H1 (cell line): ENCODE measurements around the gene PRKAA2. TPM values are rescaled to one million over a fixed set of nuclear protein-coding genes. Genes with fewer than 3 reads are reported as not detected.

Source experiments
- CTCF ChIA-PET: fragments of 300-600 bp; sonication (Branson Sonifier 250); formaldehyde crosslinking; loops from one replicate; lab custom pipeline; 2021; ENCODE audit not compliant: partially characterized antibody; lab: Charles Lee
- POLR2A ChIA-PET: fragments of 300-600 bp; sonication (Branson Sonifier 250); formaldehyde crosslinking; loops from one replicate; lab custom pipeline; 2021; ENCODE audit warnings: inconsistent platforms; ENCODE audit not compliant: partially characterized antibody; lab: Charles Lee
- DNase-seq, 2 experiments: peaks; one replicate each; pipeline versions ENCODE4 v3.0.0 to v3.0.0-alpha.2; 2010 to 2022; ENCODE audit warnings: low spot score in 2 of 2, low read depth in 1 of 2, mixed read lengths in 1 of 2
- FAIRE-seq: peaks from 2 replicates; lab custom pipeline; 2011; peaks lifted over from hg19 to GRCh38; lab: Jason Lieb, UNC
- H2AFZ ChIP-seq: 2 replicates; pipeline ENCODE4 v1.8.1; 2012; ENCODE audit warnings: low read length, inconsistent platforms
- H2AK5ac ChIP-seq: 2 replicates; pipeline ENCODE4 v1.6.1; 2013; ENCODE audit warnings: low read depth, low read length
- H2BK120ac ChIP-seq: replicated peaks from 2 replicates; pipeline ENCODE3; 2013; ENCODE audit warnings: low read depth, low read length, inconsistent platforms
- H2BK12ac ChIP-seq: 2 replicates; pipeline ENCODE4 v1.6.1; 2013; ENCODE audit warnings: low read depth, low read length
- H2BK15ac ChIP-seq: 2 replicates; pipeline ENCODE4 v1.6.1; 2013; ENCODE audit warnings: low read length
- H2BK20ac ChIP-seq: 2 replicates; pipeline ENCODE4 v1.6.1; 2013; ENCODE audit warnings: low read length
- H2BK5ac ChIP-seq: 2 replicates; pipeline ENCODE4 v1.6.1; 2013; ENCODE audit warnings: low read depth, low read length
- H3K14ac ChIP-seq: 2 replicates; pipeline ENCODE4 v1.6.1; 2013; ENCODE audit warnings: inconsistent platforms; ENCODE audit not compliant: insufficient read length
- H3K18ac ChIP-seq: 2 replicates; pipeline ENCODE4 v1.6.1; 2013; ENCODE audit warnings: low read length; ENCODE audit errors: extremely low read depth
- H3K23ac ChIP-seq: 2 replicates; pipeline ENCODE4 v1.6.1; 2013; ENCODE audit warnings: inconsistent platforms; ENCODE audit not compliant: insufficient read length
- H3K23me2 ChIP-seq: 2 replicates; pipeline ENCODE4 v1.6.1; 2013; ENCODE audit warnings: low read depth, low read length
- H3K27ac ChIP-seq: 2 replicates; pipeline ENCODE4 v1.6.1; 2011; ENCODE audit warnings: low read depth, low read length, inconsistent platforms
- H3K27me3 ChIP-seq, 4 experiments: replicated peaks in 1 of 4; 1 replicate in 1 of 4; 2 replicates in 3 of 4; pipeline versions ENCODE4 v1.6.1 to v1.8.1; 2011 to 2013; ENCODE audit warnings: low read length in 3 of 4, mild to moderate bottlenecking in 3 of 4, inconsistent platforms in 2 of 4, mixed read lengths in 2 of 4, moderate library complexity in 1 of 4; ENCODE audit not compliant: control insufficient read depth in 3 of 4, insufficient read depth in 3 of 4; ENCODE audit errors: extremely low read depth in 1 of 4
- H3K36me3 ChIP-seq, 4 experiments: 2 replicates each; pipeline versions ENCODE4 v1.6.1 to v1.8.1; 2011 to 2013; ENCODE audit warnings: mild to moderate bottlenecking in 4 of 4, low read length in 3 of 4, moderate library complexity in 2 of 4, control low read depth in 1 of 4, inconsistent platforms in 1 of 4; ENCODE audit not compliant: insufficient read depth in 4 of 4, control insufficient read depth in 2 of 4
- H3K4ac ChIP-seq: replicated peaks from 2 replicates; pipeline ENCODE3; 2013; ENCODE audit warnings: low read length, low read depth, mixed read lengths, inconsistent platforms; ENCODE audit not compliant: insufficient read length
- H3K4me1 ChIP-seq, 4 experiments: replicated peaks in 1 of 4; 1 replicate in 1 of 4; 2 replicates in 3 of 4; pipeline versions ENCODE4 v1.6.1 to v1.8.1; 2011 to 2013; ENCODE audit warnings: low read length in 3 of 4, inconsistent platforms in 2 of 4, mixed read lengths in 1 of 4; ENCODE audit not compliant: insufficient read depth in 4 of 4, control insufficient read depth in 3 of 4
- H3K4me2 ChIP-seq, 2 experiments: 2 replicates each; pipeline versions ENCODE4 v1.6.1 to v1.8.1; 2011 to 2013; ENCODE audit warnings: low read depth in 2 of 2, low read length in 2 of 2, control low read depth in 1 of 2, inconsistent platforms in 1 of 2, mild to moderate bottlenecking in 1 of 2; ENCODE audit not compliant: insufficient read depth in 1 of 2
- H3K4me3 ChIP-seq, 4 experiments: fragments of 200-600, 300-600 bp in 1 of 4; sonication (generic), shearing (Covaris generic), sonication (Bioruptor Twin) in 1 of 4; 2 replicates each; pipeline versions ENCODE4 v1.5.1 to v1.8.1; 2011 to 2016; ENCODE audit warnings: low read length in 4 of 4, low read depth in 3 of 4, control low read depth in 2 of 4, inconsistent platforms in 2 of 4, mild to moderate bottlenecking in 2 of 4, mixed read lengths in 1 of 4, moderate library complexity in 1 of 4; ENCODE audit not compliant: insufficient read depth in 2 of 4; ENCODE audit errors: extremely low read depth in 1 of 4
- H3K56ac ChIP-seq: replicated peaks from 2 replicates; pipeline ENCODE3; 2013; ENCODE audit warnings: low read depth, mild to moderate bottlenecking, mixed read lengths, low read length, inconsistent platforms; ENCODE audit not compliant: insufficient read length
- H3K79me1 ChIP-seq: 2 replicates; pipeline ENCODE4 v1.6.1; 2013; ENCODE audit warnings: low read depth, low read length, control low read depth
- H3K79me2 ChIP-seq, 2 experiments: 2 replicates each; pipeline versions ENCODE4 v1.6.1 to v1.8.1; 2012 to 2013; ENCODE audit warnings: low read length in 2 of 2, mild to moderate bottlenecking in 2 of 2, inconsistent platforms in 1 of 2; ENCODE audit not compliant: insufficient read depth in 2 of 2, control insufficient read depth in 1 of 2
- H3K9ac ChIP-seq, 4 experiments: replicated peaks in 1 of 4; 1 replicate in 1 of 4; 2 replicates in 3 of 4; pipeline versions ENCODE4 v1.6.1 to v1.8.1; 2011 to 2013; ENCODE audit warnings: low read depth in 3 of 4, low read length in 3 of 4, control low read depth in 2 of 4, mild to moderate bottlenecking in 2 of 4, moderate library complexity in 2 of 4, inconsistent platforms in 1 of 4; ENCODE audit errors: extremely low read depth in 1 of 4
- H3K9me3 ChIP-seq, 2 experiments: 2 replicates each; pipeline versions ENCODE4 v1.6.1 to v1.8.1; 2012 to 2013; ENCODE audit warnings: mild to moderate bottlenecking in 2 of 2, moderate library complexity in 2 of 2, control low read depth in 1 of 2, inconsistent platforms in 1 of 2, low read depth in 1 of 2, low read length in 1 of 2, mixed read lengths in 1 of 2; ENCODE audit not compliant: insufficient read depth in 2 of 2
- H4K20me1 ChIP-seq, 2 experiments: replicated peaks in 1 of 2; 2 replicates each; pipeline versions ENCODE3 to v1.8.1; 2011 to 2013; ENCODE audit warnings: inconsistent platforms in 2 of 2, low read length in 2 of 2, mild to moderate bottlenecking in 1 of 2; ENCODE audit not compliant: insufficient read depth in 2 of 2, control insufficient read depth in 1 of 2
- H4K5ac ChIP-seq: 2 replicates; pipeline ENCODE4 v1.6.1; 2013; ENCODE audit warnings: low read length, low read depth, mixed read lengths, inconsistent platforms; ENCODE audit not compliant: insufficient read length
- H4K8ac ChIP-seq: 2 replicates; pipeline ENCODE4 v1.8.0; 2013; ENCODE audit warnings: mild to moderate bottlenecking, moderate library complexity, low read length, inconsistent platforms; ENCODE audit not compliant: insufficient read depth; ENCODE audit errors: extremely low read depth
- H4K91ac ChIP-seq: replicated peaks from 2 replicates; pipeline ENCODE3; 2013; ENCODE audit warnings: low read length, mixed read lengths, inconsistent platforms; ENCODE audit not compliant: insufficient read length
- EGR1 ChIP-seq: IDR thresholded peaks from 2 replicates; pipeline ENCODE4 v1.6.1; 2011; ENCODE audit warnings: low read depth, low read length, borderline replicate concordance
- NRF1 ChIP-seq: IDR thresholded peaks from 2 replicates; pipeline ENCODE4 v1.6.1; 2011; ENCODE audit warnings: mild to moderate bottlenecking, low read depth, low read length, improper control_type of control experiment
- RXRA ChIP-seq: IDR thresholded peaks from 2 replicates; pipeline ENCODE4 v1.6.1; 2011; ENCODE audit warnings: low read depth, mild to moderate bottlenecking, low read length, moderate library complexity; ENCODE audit not compliant: insufficient read depth
- SIRT6 ChIP-seq: IDR thresholded peaks from one replicate; pipeline ENCODE4 v1.7.1; 2012; ENCODE audit warnings: low read length, inconsistent platforms
- SUZ12 ChIP-seq: fragments of 200-600 bp; sonication (generic); IDR thresholded peaks from 2 replicates; pipeline ENCODE4 v1.6.1; 2012; ENCODE audit warnings: mild to moderate bottlenecking, inconsistent platforms, low read length, moderate library complexity, mixed read lengths
- YY1 ChIP-seq: IDR thresholded peaks from 2 replicates; pipeline ENCODE4 v1.6.1; 2011; ENCODE audit warnings: low read depth, mild to moderate bottlenecking, low read length
- ZNF274 ChIP-seq: IDR thresholded peaks from 2 replicates; pipeline ENCODE4 v1.7.0; 2012; ENCODE audit warnings: low read length, borderline replicate concordance; ENCODE audit errors: extremely low read depth
- WGBS, 2 experiments: shearing (Covaris generic) in 1 of 2; methylation state at CpG; one replicate each; pipeline versions ENCODE4 v1.1.6 to v1.1.7; 2013 to 2015; ENCODE audit warnings: low lambda C conversion rate in 2 of 2, mixed read lengths in 2 of 2, inconsistent platforms in 1 of 2, low coverage in 1 of 2, missing lambda C conversion rate in 1 of 2; ENCODE audit not compliant: insufficient replicate concordance in 2 of 2, insufficient coverage in 1 of 2, insufficient read length in 1 of 2; ENCODE audit errors: extremely low coverage in 1 of 2, missing lambda C conversion rate in 1 of 2; 5-methylcytosine and 5-hydroxymethylcytosine counted together
- polyA plus RNA-seq, 7 experiments: library from polyadenylated mRNA; depleted of rRNA in 3 of 7; stranded (reverse) in 5 of 7; unstranded in 2 of 7; fragments of >200 nt in 5 of 7; fragments of 200-250 nt in 2 of 7; gene quantifications; 1 replicate in 5 of 7; 2 replicates in 1 of 7; 4 replicates in 1 of 7; pipeline versions ENCODE4 v1.2.1 to v1.2.3, GENCODE V29; 2011 to 2013; ENCODE audit warnings: missing spikeins in 2 of 7, mixed read lengths in 2 of 7
- total RNA-seq: library from RNA; stranded (reverse); fragmentation: NEBNext Ultra II Directional; extraction: Animal tissue kit (Norgen Biotek cat#: 25700); gene quantifications from 2 replicates; pipeline ENCODE4 v1.2.1, GENCODE V29; 2021

The PRKAA2 gene
- total and polyA plus RNA-seq, 2 of the 8 experiments (the other 6 are each of a cell fraction or from before 2014, with no cell fraction given), result 2.6 to 6.4 TPM

- 92% methylated on average over 4 of the region's 4 CpGs; no CpG with 5 or more reads in 1 of the 2 experiments for WGBS, 2 experiments
- Histone ChIP-seq H2BK120ac (no peak overlapping the region), H3K79me2 (no peaks in the 10 kb centered on the region), H3K56ac (no peak overlapping the region), H3K79me1 (no peaks in the 10 kb centered on the region), H3K4ac (no peak overlapping the region), H4K20me1 (no peaks in the 10 kb centered on the region), H2BK20ac (no peak overlapping the region), H3K27ac (no peak overlapping the region), H3K9me3 (peaks cover 0 to 3% of the 10 kb centered on the region in 2 experiments; a peak in 1 of 4 replicates), H4K8ac (no peak overlapping the region), H2BK12ac (no peak overlapping the region), H3K4me1 (no peaks in the 10 kb centered on the region), H3K4me2 (no peak overlapping the region), H3K18ac (no peak overlapping the region), H3K4me3 (no peak overlapping the region), H2BK5ac (no peak overlapping the region), H3K27me3 (no peaks in the 10 kb centered on the region), H2AK5ac (no peak overlapping the region), H2BK15ac (no peak overlapping the region), H3K9ac (no peak overlapping the region), H3K23ac (no peak overlapping the region), H3K23me2 (no peaks in the 10 kb centered on the region), H4K91ac (no peak overlapping the region), H4K5ac (no peak overlapping the region), H3K36me3 (peaks cover 0 to 14% (median 7%) of the 10 kb centered on the region in 4 experiments; a peak in 3 of 8 replicates), H2AFZ (no peak overlapping the region), H3K14ac (no peak overlapping the region)
- DNase-seq (no peak), FAIRE-seq (no peak)
- ChIA-PET CTCF (no interaction called here), POLR2A (no interaction called here)
- TF ChIP-seq EGR1 (no peak), SUZ12 (no peak), ZNF274 (no peak), SIRT6 (no peak), YY1 (no peak), RXRA (no peak), NRF1 (no peak)
These were observed 62.3 kb downstream of the PRKAA2 start for GRCh38 chr1:56707379-56707778.
